ENCODE results near the gene PPM1L.

GRCh38 chr3:161069511-161070251 is 313.6 kb downstream of the PPM1L start:
- peak in 2 of 7 experiments; percentile 3 to 5 for TF ChIP-seq CTCF (IDR thresholded peaks at IDR 0.05)
- TF ChIP-seq POLR2A (IDR thresholded peaks at IDR 0.05): peak in 1 of 3 donors; percentile 30
